Fibroblast of lung (primary cell): ENCODE data around the gene ATP5F1A. TPM values are rescaled to one million over a fixed set of nuclear protein-coding genes. Genes with fewer than 3 reads are reported as not detected.
"Not testable (repeated sequence)": the region's sequence is repeated elsewhere in the genome, so short reads cannot be mapped to it uniquely, and the experiment has no call there.

Source experiments
- DNase-seq, 2 donors: peaks; one replicate each; pipeline versions ENCODE4 v3.0.0 to v3.0.0-alpha.2; 2010; ENCODE audit warnings: low read depth in 2 of 2
- H2AFZ ChIP-seq: 2 replicates; pipeline ENCODE4 v1.5.1; 2012; ENCODE audit warnings: low read length, control low read depth, inconsistent platforms
- H3K27ac ChIP-seq: 2 replicates; pipeline ENCODE4 v1.5.1; 2011; ENCODE audit warnings: low read length, control low read depth; ENCODE audit not compliant: insufficient read depth
- H3K27me3 ChIP-seq: 2 replicates; pipeline ENCODE4 v1.5.1; 2011; ENCODE audit warnings: mild to moderate bottlenecking, low read length; ENCODE audit not compliant: control insufficient read depth, insufficient read depth
- H3K36me3 ChIP-seq: 2 replicates; pipeline ENCODE4 v1.5.1; 2011; ENCODE audit warnings: low read length; ENCODE audit not compliant: control insufficient read depth, insufficient read depth
- H3K4me1 ChIP-seq: 2 replicates; pipeline ENCODE4 v1.5.1; 2011; ENCODE audit warnings: low read length; ENCODE audit not compliant: control insufficient read depth, insufficient read depth; ENCODE audit errors: extremely low read depth
- H3K4me2 ChIP-seq: 2 replicates; pipeline ENCODE4 v1.5.1; 2011; ENCODE audit warnings: low read length, control low read depth; ENCODE audit not compliant: insufficient read depth; ENCODE audit errors: extremely low read depth
- H3K4me3 ChIP-seq, 4 experiments: fragments of 200-600 bp in 1 of 4; sonication (generic) in 1 of 4; replicated peaks in 1 of 4; 2 replicates each; pipeline ENCODE4 v1.5.1; 2011 to 2016; ENCODE audit warnings: low read length in 4 of 4, low read depth in 3 of 4, mild to moderate bottlenecking in 3 of 4, control low read depth in 2 of 4, inconsistent platforms in 1 of 4, mixed read lengths in 1 of 4; ENCODE audit not compliant: insufficient read depth in 1 of 4; ENCODE audit errors: control extremely low read depth in 1 of 4
- H3K79me2 ChIP-seq: 2 replicates; pipeline ENCODE4 v1.5.1; 2012; ENCODE audit warnings: mild to moderate bottlenecking, low read length, inconsistent platforms; ENCODE audit not compliant: control insufficient read depth, insufficient read depth
- H3K9ac ChIP-seq: 2 replicates; pipeline ENCODE4 v1.5.1; 2011; ENCODE audit warnings: mild to moderate bottlenecking, low read length, control low read depth; ENCODE audit not compliant: insufficient read depth
- H3K9me3 ChIP-seq: 2 replicates; pipeline ENCODE4 v1.5.1; 2012; ENCODE audit warnings: low read depth, low read length; ENCODE audit not compliant: control insufficient read depth, insufficient read depth
- H4K20me1 ChIP-seq: 2 replicates; pipeline ENCODE4 v1.5.1; 2011; ENCODE audit warnings: low read length; ENCODE audit not compliant: control insufficient read depth, insufficient read depth; ENCODE audit errors: extremely low read depth
- CTCF ChIP-seq, 2 donors: IDR thresholded peaks in 1 of 2; conservative IDR thresholded peaks in 1 of 2; 1 replicate in 1 of 2; 2 replicates in 1 of 2; pipeline ENCODE4 v1.5.1; 2011 to 2012; ENCODE audit warnings: low read length in 2 of 2, control low read depth in 1 of 2, inconsistent platforms in 1 of 2, low read depth in 1 of 2, mild to moderate bottlenecking in 1 of 2
- EZH2 ChIP-seq: IDR thresholded peaks from 2 replicates; pipeline ENCODE4 v1.5.1; 2012; ENCODE audit warnings: low read length, control low read depth, mild to moderate bottlenecking; ENCODE audit errors: missing control alignments
- polyA plus RNA-seq, 2 donors: library from polyadenylated mRNA; depleted of rRNA in 1 of 2; stranded (reverse) in 1 of 2; unstranded in 1 of 2; fragments of >200 nt; gene quantifications; 2 replicates each; pipeline ENCODE4 v1.2.1, GENCODE V29; 2011 to 2012; ENCODE audit warnings: missing spikeins in 1 of 2
- total RNA-seq: library from RNA; depleted of rRNA; stranded (reverse); fragments of >200 nt; gene quantifications from 2 replicates; pipeline ENCODE4 v1.2.1, GENCODE V29; 2014

ATP5F1A gene
- total and polyA plus RNA-seq, 2 donors (not counting 1 experiment from before 2014, with no cell fraction given): 591 to 791 TPM

GRCh38 chr18:46048641-46049040 is 49.5 kb downstream of the ATP5F1A start:
- Histone ChIP-seq H3K4me2 (no peak overlapping the region), H3K4me3 (no peak overlapping the region), H3K27me3 (no peaks in the 10 kb centered on the region), H2AFZ (no peak overlapping the region), H3K36me3 (no peaks in the 10 kb centered on the region), H3K9me3 (no peaks in the 10 kb centered on the region), H3K9ac (no peak overlapping the region), H3K27ac (no peak overlapping the region), H3K4me1 (no peaks in the 10 kb centered on the region), H4K20me1 (no peaks in the 10 kb centered on the region), H3K79me2 (no peaks in the 10 kb centered on the region)
- DNase-seq: no peak
- TF ChIP-seq CTCF (conservative IDR thresholded peaks at IDR 0.05 in 1 of 2, IDR thresholded peaks at IDR 0.05 in 1 of 2; ENCODE audit: low read depth in 1 of 2, low read length in 2 of 2) (no peak), EZH2 (no peak)

- not testable (repeated sequence) for H2AFZ ChIP-seq, H4K20me1 ChIP-seq, H3K27me3 ChIP-seq, H3K27ac ChIP-seq, H3K9me3 ChIP-seq, H3K36me3 ChIP-seq, H3K4me1 ChIP-seq, H3K4me2 ChIP-seq, DNase-seq, H3K4me3 ChIP-seq, H3K9ac ChIP-seq, H3K79me2 ChIP-seq
Observed at GRCh38 chr18:46047369-46047768, 50.7 kb downstream of the ATP5F1A start.

GRCh38 chr18:46046688-46047087 is 51.4 kb downstream of the ATP5F1A start:
- no peak for DNase-seq
- no peak overlapping the region for H3K9ac ChIP-seq
- H3K27me3 ChIP-seq: no peaks in the 10 kb centered on the region

More at GRCh38 chr18:46046688-46047087, 51.4 kb downstream of the ATP5F1A start:
- Histone ChIP-seq H4K20me1 (no peaks in the 10 kb centered on the region), H2AFZ (no peak overlapping the region), H3K9me3 (no peaks in the 10 kb centered on the region), H3K27ac (no peak overlapping the region), H3K4me2 (no peak overlapping the region), H3K4me3 (no peak overlapping the region), H3K79me2 (no peaks in the 10 kb centered on the region), H3K4me1 (no peaks in the 10 kb centered on the region), H3K36me3 (no peaks in the 10 kb centered on the region)
- no peak for TF ChIP-seq CTCF (conservative IDR thresholded peaks at IDR 0.05 in 1 of 2, IDR thresholded peaks at IDR 0.05 in 1 of 2; ENCODE audit: low read depth in 1 of 2, low read length in 2 of 2)
- TF ChIP-seq EZH2: no peak
